Activated CD8-positive, alpha-beta memory T cell treated with anti-CD3 and anti-CD28 coated beads, Interleukin-2, amount 10 ng/mL, durations not matched to agents 7 days and 5 days (primary cell): Measurements from ENCODE around the gene GNAS. TPM values are rescaled to one million over a fixed set of nuclear protein-coding genes. Genes with fewer than 3 reads are reported as not detected.

Experiments used
- ATAC-seq: fragments of 150-1000 bp; cut with Tn5 transposase; one replicate; pipeline ENCODE4 v1.10.0; 2021; ENCODE audit warnings: moderate library complexity
- CTCF ChIA-PET: fragments of 350-600 bp; sonication (Branson Sonifier 250); formaldehyde crosslinking; loops from one replicate; lab custom pipeline; 2021; ENCODE audit warnings: antibody characterized with exemption; lab: Charles Lee
- DNase-seq: peaks from one replicate; pipeline ENCODE4 v3.0.0-alpha.2; 2020
- H3K27ac Mint-ChIP-seq: one replicate; pipeline ENCODE4 v1.8.0; 2021; ENCODE audit warnings: mild to moderate bottlenecking, mixed read lengths
- H3K27me3 Mint-ChIP-seq: one replicate; pipeline ENCODE4 v1.8.0; 2021; ENCODE audit warnings: mixed read lengths
- H3K36me3 Mint-ChIP-seq: one replicate; pipeline ENCODE4 v1.8.0; 2021; ENCODE audit warnings: mild to moderate bottlenecking, mixed read lengths
- H3K4me1 Mint-ChIP-seq: one replicate; pipeline ENCODE4 v1.8.0; 2021; ENCODE audit warnings: mixed read lengths
- H3K4me3 Mint-ChIP-seq: one replicate; pipeline ENCODE4 v1.8.0; 2021; ENCODE audit warnings: mild to moderate bottlenecking, moderate library complexity, mixed read lengths
- H3K9me3 Mint-ChIP-seq: one replicate; pipeline ENCODE4 v1.8.0; 2022; ENCODE audit warnings: low read depth, mixed read lengths
- total RNA-seq, 2 experiments: library from RNA; stranded (reverse); gene quantifications; one replicate each; pipeline ENCODE4 v1.2.3, GENCODE V29; 2021

GNAS gene
- total RNA-seq, result 100 to 1,000 TPM; 817 to 859 TPM

- ATAC-seq, result peak; percentile 28
- no peaks in the 10 kb centered on the region for H3K9me3 Mint-ChIP-seq
- CTCF ChIA-PET, result interaction anchor here (0.6 to 3.8 kb wide), 11 partner anchors 9 to 617 kb away, joined by 3 to 30 read pairs (median 4); partner anchors contain the start of genes ATP5F1E and STX16
- peak within 1 kb of the TSS; percentile 80 for H3K4me3 Mint-ChIP-seq
- no peak within 1 kb of the TSS for H3K27ac Mint-ChIP-seq
- DNase-seq, result peak; percentile 69
- no peaks in the 10 kb centered on the region for H3K36me3 Mint-ChIP-seq
- H3K4me1 Mint-ChIP-seq, result peaks cover 21% of the 10 kb centered on the region
- peaks cover 84% of the 10 kb centered on the region for H3K27me3 Mint-ChIP-seq
Observed at GRCh38 chr20:58852543-58853271, at the start of gene GNAS. TSS of gene GNAS (plus strand) at chr20:58852716.

- ATAC-seq (no peak), DNase-seq (no peak)
- no peaks in the 10 kb centered on the region for H3K36me3 Mint-ChIP-seq
- peaks cover 78% of the 10 kb centered on the region for H3K27me3 Mint-ChIP-seq
- H3K9me3 Mint-ChIP-seq, result no peaks in the 10 kb centered on the region
- CTCF ChIA-PET, result no interaction called here
- H3K27ac Mint-ChIP-seq, result no peak overlapping the region
- H3K4me3 Mint-ChIP-seq, result no peak overlapping the region
- no peaks in the 10 kb centered on the region for H3K4me1 Mint-ChIP-seq
Observed at GRCh38 chr20:58803533-58803932, 49.0 kb upstream of the GNAS start.

GRCh38 chr20:58807801-58808200, 44.7 kb upstream of the GNAS start:
- H3K27ac Mint-ChIP-seq, result no peak overlapping the region
- DNase-seq (no peak), ATAC-seq (no peak)
- H3K4me3 Mint-ChIP-seq, result no peak overlapping the region
- no peaks in the 10 kb centered on the region for H3K36me3 Mint-ChIP-seq
- peaks cover 89% of the 10 kb centered on the region for H3K27me3 Mint-ChIP-seq
- CTCF ChIA-PET, result no interaction called here
- H3K4me1 Mint-ChIP-seq, result peaks cover 23% of the 10 kb centered on the region
- no peaks in the 10 kb centered on the region for H3K9me3 Mint-ChIP-seq

GRCh38 chr20:58808271-58809046, 44.1 kb upstream of the GNAS start:
- ATAC-seq, result no peak
- Mint-ChIP-seq H3K4me3 (no peak overlapping the region), H3K27me3 (peaks cover 89% of the 10 kb centered on the region), H3K4me1 (peaks cover 23% of the 10 kb centered on the region), H3K9me3 (no peaks in the 10 kb centered on the region), H3K36me3 (no peaks in the 10 kb centered on the region), H3K27ac (no peak overlapping the region)
- no peak for DNase-seq
- CTCF ChIA-PET, result no interaction called here

- H3K9me3 Mint-ChIP-seq, result no peaks in the 10 kb centered on the region
- CTCF ChIA-PET, result interaction anchor here (1.5 kb wide), 1 partner anchor 8 kb away, joined by 5 read pairs; no protein-coding TSS in a partner anchor
- H3K27me3 Mint-ChIP-seq, result peaks cover 91% of the 10 kb centered on the region
- H3K36me3 Mint-ChIP-seq, result no peaks in the 10 kb centered on the region
- ATAC-seq, result peak; percentile 64
- H3K27ac Mint-ChIP-seq, result peak overlapping the region; percentile 52
- peaks cover 23% of the 10 kb centered on the region for H3K4me1 Mint-ChIP-seq
- peak; percentile 62 for DNase-seq
- H3K4me3 Mint-ChIP-seq, result no peak overlapping the region
Observed at GRCh38 chr20:58810116-58810878, 42.2 kb upstream of the GNAS start.

GRCh38 chr20:58810879-58811250, 41.7 kb upstream of the GNAS start:
- DNase-seq (no peak), ATAC-seq (no peak)
- H3K4me1 Mint-ChIP-seq, result peaks cover 23% of the 10 kb centered on the region
- H3K27me3 Mint-ChIP-seq, result peaks cover 91% of the 10 kb centered on the region
- H3K9me3 Mint-ChIP-seq, result no peaks in the 10 kb centered on the region
- no peaks in the 10 kb centered on the region for H3K36me3 Mint-ChIP-seq
- H3K27ac Mint-ChIP-seq, result no peak overlapping the region
- H3K4me3 Mint-ChIP-seq, result no peak overlapping the region
- CTCF ChIA-PET, result no interaction called here

GRCh38 chr20:58811334-58811733, 41.2 kb upstream of the GNAS start:
- DNase-seq (no peak), ATAC-seq (no peak)
- no peak overlapping the region for H3K4me3 Mint-ChIP-seq
- CTCF ChIA-PET, result no interaction called here
- no peaks in the 10 kb centered on the region for H3K9me3 Mint-ChIP-seq
- H3K36me3 Mint-ChIP-seq, result no peaks in the 10 kb centered on the region
- peaks cover 23% of the 10 kb centered on the region for H3K4me1 Mint-ChIP-seq
- peaks cover 87% of the 10 kb centered on the region for H3K27me3 Mint-ChIP-seq
- H3K27ac Mint-ChIP-seq, result no peak overlapping the region

- ATAC-seq, result no peak
- no peaks in the 10 kb centered on the region for H3K36me3 Mint-ChIP-seq
- peaks cover 29% of the 10 kb centered on the region for H3K4me1 Mint-ChIP-seq
- no peak overlapping the region for H3K27ac Mint-ChIP-seq
- CTCF ChIA-PET, result interaction anchor here (0.6 kb wide), 1 partner anchor 161 kb away, joined by 3 read pairs; no protein-coding TSS in a partner anchor
- peaks cover 76% of the 10 kb centered on the region for H3K27me3 Mint-ChIP-seq
- no peak overlapping the region for H3K4me3 Mint-ChIP-seq
- DNase-seq, result no peak
- H3K9me3 Mint-ChIP-seq, result no peaks in the 10 kb centered on the region
Observed at GRCh38 chr20:58813369-58813768, 39.1 kb upstream of the GNAS start.

- Mint-ChIP-seq H3K27ac (no peak overlapping the region), H3K36me3 (peaks cover 2% of the 10 kb centered on the region), H3K4me1 (peaks cover 30% of the 10 kb centered on the region), H3K27me3 (peaks cover 60% of the 10 kb centered on the region), H3K4me3 (no peak overlapping the region), H3K9me3 (peaks cover under 1% of the 10 kb centered on the region)
- CTCF ChIA-PET, result no interaction called here
- DNase-seq, result no peak
- ATAC-seq, result no peak
Observed at GRCh38 chr20:58815448-58815847, 37.1 kb upstream of the GNAS start.

GRCh38 chr20:58816051-58816450, 36.5 kb upstream of the GNAS start:
- H3K36me3 Mint-ChIP-seq, result peaks cover 8% of the 10 kb centered on the region
- H3K4me3 Mint-ChIP-seq, result no peak overlapping the region
- DNase-seq (no peak), ATAC-seq (no peak)
- peaks cover 3% of the 10 kb centered on the region for H3K9me3 Mint-ChIP-seq
- no peak overlapping the region for H3K27ac Mint-ChIP-seq
- peaks cover 64% of the 10 kb centered on the region for H3K27me3 Mint-ChIP-seq
- peaks cover 24% of the 10 kb centered on the region for H3K4me1 Mint-ChIP-seq
- CTCF ChIA-PET, result no interaction called here

GRCh38 chr20:58816957-58817651, 35.4 kb upstream of the GNAS start:
- Mint-ChIP-seq H3K9me3 (peaks cover 3% of the 10 kb centered on the region), H3K36me3 (peaks cover 12% of the 10 kb centered on the region), H3K27me3 (peaks cover 62% of the 10 kb centered on the region), H3K27ac (no peak overlapping the region), H3K4me3 (no peak overlapping the region), H3K4me1 (peaks cover 17% of the 10 kb centered on the region)
- CTCF ChIA-PET, result no interaction called here
- no peak for ATAC-seq
- DNase-seq, result no peak

- CTCF ChIA-PET, result interaction anchor here (1.1 to 2.0 kb wide), 2 partner anchors 8 to 34 kb away, joined by 3 to 5 read pairs; no protein-coding TSS in a partner anchor
- DNase-seq, result no peak
- Mint-ChIP-seq H3K27ac (no peak overlapping the region), H3K4me1 (peaks cover 17% of the 10 kb centered on the region), H3K4me3 (no peak overlapping the region), H3K9me3 (peaks cover 3% of the 10 kb centered on the region), H3K27me3 (peaks cover 59% of the 10 kb centered on the region), H3K36me3 (peaks cover 12% of the 10 kb centered on the region)
- ATAC-seq, result no peak
Observed at GRCh38 chr20:58817748-58818147, 34.8 kb upstream of the GNAS start.
